HG03045 (cell line): ENCODE measurements around the gene PPIG.
"Not testable (repeated sequence)": the region's sequence is repeated elsewhere in the genome, so short reads cannot be mapped to it uniquely, and the experiment has no call there.

Experiments
- ATAC-seq: cut with Tn5 transposase; IDR thresholded peaks from one replicate; pipeline ENCODE4 v1.9.1; 2021; ENCODE audit warnings: mild to moderate bottlenecking, moderate library complexity; ENCODE audit not compliant: unreplicated experiment

Gene PPIG

GRCh38 chr2:169662744-169663143 is 78.6 kb downstream of the PPIG start:
- ATAC-seq, result no peak

- ATAC-seq, result no peak
Observed at GRCh38 chr2:169663247-169663646, 79.1 kb downstream of the PPIG start.

DNA sequence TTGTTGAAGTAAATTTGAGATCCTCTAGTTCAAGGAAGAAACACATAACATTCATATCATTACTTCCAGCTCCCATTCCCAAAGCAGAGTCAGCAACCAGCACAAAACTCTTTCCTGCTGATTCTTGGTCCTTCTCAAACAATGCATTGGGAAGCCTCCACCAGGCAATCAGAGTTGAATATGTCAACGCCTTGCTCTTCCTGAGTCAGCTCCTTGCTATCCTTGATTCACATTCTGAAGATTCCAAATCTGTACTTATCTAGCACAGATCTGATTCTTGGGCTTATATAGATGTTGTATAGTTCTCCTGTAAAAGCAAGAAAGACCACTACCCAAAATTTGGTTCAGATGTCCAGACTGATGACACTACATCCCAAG is 80.4 kb downstream of the PPIG start:
- no peak for ATAC-seq

- ATAC-seq, result no peak
Observed at GRCh38 chr2:169664978-169665930, 81.1 kb downstream of the PPIG start.

- no peak for ATAC-seq
Observed at GRCh38 chr2:169667583-169667982, 83.4 kb downstream of the PPIG start.

GRCh38 chr2:169670215-169670651 is 86.1 kb downstream of the PPIG start:
- ATAC-seq, result no peak

- no peak for ATAC-seq
Observed at GRCh38 chr2:169670937-169671336, 86.8 kb downstream of the PPIG start.

GRCh38 chr2:169672406-169672805 is 88.3 kb downstream of the PPIG start:
- no peak for ATAC-seq

DNA sequence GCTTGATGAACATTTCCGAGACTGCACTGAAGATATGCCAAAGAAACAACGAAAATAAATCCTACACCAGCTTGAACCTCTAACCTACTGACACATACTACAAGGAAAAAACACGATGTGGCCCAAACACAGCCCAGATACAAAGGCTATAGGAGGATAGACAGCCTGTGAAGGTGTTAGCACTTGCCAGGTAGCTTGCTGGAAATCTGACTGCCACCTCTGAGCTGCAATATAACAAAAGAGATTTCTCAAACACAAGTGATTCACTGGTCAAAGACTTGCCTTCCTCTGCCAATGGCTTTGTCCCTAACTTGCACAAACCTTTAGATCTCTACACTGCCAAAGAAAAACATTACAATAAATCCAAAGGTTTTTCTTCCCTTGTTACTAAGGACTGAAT is 89.0 kb downstream of the PPIG start:
- no peak for ATAC-seq

DNA sequence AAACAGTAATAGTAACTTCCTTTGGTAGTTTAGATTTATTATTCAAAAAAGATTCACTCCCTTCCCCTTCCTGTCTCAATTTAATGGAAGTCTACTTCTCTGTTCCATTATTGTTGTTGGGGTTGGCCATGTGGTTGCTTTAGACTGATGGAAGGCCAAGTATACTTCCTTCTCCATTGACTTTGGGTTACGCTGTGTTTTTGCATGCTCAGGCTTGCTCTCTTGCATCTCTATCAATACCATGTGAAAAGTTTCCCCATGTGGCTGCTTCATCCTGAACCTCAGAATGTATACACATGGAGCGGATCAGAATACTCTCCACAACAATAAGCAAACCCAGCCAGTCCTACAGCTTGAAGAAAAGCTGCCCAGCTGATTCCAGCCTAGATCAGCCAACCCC is 89.8 kb downstream of the PPIG start:
- ATAC-seq, result no peak

GRCh38 chr2:169676357-169676756 is 92.2 kb downstream of the PPIG start:
- no peak for ATAC-seq

GRCh38 chr2:169676850-169677249 is 92.7 kb downstream of the PPIG start:
- no peak for ATAC-seq

- ATAC-seq, result no peak
Observed at GRCh38 chr2:169683054-169683424, 98.9 kb downstream of the PPIG start.

DNA sequence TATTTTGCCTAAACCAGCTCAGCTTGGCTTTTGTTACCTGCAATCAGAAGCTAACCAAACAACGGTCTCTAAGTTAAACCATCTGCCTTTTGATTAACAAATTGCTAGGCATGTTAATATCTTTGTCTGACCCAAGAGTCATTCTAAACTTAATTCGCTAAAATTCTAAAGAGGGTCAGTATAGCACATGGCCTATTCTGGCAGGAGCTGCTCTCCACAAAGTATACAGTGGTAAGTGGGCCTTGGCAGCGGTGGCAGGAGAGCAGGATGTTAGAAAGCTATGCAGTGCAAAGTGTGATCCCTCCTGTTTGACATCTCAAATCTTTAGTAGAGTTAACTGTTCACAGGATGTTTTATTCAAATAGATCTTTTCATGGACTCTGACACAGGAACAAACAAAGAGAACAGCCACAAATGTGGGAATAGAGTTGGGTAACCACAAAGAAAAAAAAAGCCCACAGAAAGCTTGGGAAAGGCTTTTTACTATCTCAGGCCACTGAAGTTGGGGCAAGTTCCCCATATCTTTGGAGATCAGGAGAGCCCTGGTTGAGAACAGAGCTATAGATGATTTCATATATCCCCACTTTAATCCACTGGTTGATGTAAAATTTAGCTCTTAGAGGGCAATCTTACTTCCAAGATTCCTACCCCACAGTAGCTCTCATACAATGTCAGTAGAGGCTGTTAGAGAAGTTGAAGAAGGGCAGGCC is 99.4 kb downstream of the PPIG start:
- no peak for ATAC-seq

GRCh38 chr2:169684135-169684565 is 100.0 kb downstream of the PPIG start:
- ATAC-seq, result no peak

DNA sequence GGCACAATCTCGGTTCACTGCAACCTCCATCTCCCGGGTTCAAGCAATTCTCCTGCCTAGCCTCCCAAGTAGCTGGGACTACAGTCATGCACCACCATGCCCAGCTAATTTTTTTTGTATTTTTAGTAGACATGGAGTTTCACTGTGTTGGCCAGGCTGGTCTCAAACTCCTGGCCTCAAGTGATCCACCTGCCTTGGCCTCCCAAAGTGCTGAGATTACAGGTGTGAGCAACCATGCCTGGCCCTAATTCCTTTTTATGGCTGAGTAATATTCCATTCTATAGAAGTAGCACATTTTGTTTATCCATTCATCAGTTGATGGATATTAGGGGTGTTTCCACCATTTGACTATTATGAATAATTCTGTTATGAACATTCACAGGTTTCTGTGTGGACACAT is 100.6 kb downstream of the PPIG start:
- ATAC-seq, result not testable (repeated sequence)

GRCh38 chr2:169686825-169687224 is 102.7 kb downstream of the PPIG start:
- ATAC-seq, result not testable (repeated sequence)

DNA sequence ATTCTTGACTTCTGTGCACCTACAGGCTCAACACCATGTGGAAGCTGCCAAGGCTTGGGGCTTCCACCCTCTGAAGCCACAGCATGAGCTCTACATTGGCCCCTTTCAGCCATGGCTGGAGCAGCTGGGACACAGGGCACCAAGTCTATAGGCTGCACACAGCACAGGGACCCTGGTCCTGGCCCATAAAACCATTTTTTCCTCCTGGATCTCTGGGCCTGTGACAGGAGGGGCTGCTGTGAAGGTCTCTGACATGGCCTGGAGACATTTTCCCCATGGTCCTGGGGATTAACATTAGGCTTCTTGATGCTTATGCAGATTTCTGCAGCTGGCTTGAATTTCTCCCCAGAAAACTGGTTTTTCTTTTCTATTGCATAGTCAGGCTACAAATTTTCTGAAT is 103.8 kb downstream of the PPIG start:
- not testable (repeated sequence) for ATAC-seq

DNA sequence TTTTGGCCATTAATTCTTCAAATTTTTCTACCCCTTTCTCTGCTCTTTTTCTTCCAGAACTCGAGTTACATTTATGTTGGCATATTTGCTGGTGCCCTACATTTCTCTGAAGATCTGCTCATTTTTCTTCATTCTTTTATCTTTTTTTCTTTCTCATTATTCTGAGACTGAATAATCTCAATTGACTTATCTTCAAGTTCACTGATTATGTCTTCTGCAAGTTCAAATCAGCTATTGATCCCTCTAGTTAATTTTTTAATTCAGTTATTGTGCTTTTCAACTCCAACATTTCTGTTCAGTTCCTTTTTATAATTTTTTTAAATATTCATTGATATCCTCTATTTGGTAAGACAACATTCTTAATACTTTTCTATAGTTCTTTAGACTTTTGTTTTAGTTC is 106.8 kb downstream of the PPIG start:
- ATAC-seq, result no peak
